Measurements from ENCODE around the gene KLC3.

GRCh38 chr19:45321848-45322247, 18.7 kb upstream of the KLC3 start:
- TF ChIP-seq POLR2A (IDR thresholded peaks at IDR 0.05) = no peak
- TF ChIP-seq, protein P1, sequence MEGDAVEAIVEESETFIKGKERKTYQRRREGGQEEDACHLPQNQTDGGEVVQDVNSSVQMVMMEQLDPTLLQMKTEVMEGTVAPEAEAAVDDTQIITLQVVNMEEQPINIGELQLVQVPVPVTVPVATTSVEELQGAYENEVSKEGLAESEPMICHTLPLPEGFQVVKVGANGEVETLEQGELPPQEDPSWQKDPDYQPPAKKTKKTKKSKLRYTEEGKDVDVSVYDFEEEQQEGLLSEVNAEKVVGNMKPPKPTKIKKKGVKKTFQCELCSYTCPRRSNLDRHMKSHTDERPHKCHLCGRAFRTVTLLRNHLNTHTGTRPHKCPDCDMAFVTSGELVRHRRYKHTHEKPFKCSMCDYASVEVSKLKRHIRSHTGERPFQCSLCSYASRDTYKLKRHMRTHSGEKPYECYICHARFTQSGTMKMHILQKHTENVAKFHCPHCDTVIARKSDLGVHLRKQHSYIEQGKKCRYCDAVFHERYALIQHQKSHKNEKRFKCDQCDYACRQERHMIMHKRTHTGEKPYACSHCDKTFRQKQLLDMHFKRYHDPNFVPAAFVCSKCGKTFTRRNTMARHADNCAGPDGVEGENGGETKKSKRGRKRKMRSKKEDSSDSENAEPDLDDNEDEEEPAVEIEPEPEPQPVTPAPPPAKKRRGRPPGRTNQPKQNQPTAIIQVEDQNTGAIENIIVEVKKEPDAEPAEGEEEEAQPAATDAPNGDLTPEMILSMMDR (IDR thresholded peaks at IDR 0.05) = no peak
